ENCODE data around the gene P2RX6. TPM values are rescaled to one million over a fixed set of nuclear protein-coding genes. Genes with fewer than 3 reads are reported as not detected.

Gene P2RX6
- total RNA-seq, 2 donors from 2014 or later, result 1.0 to 5.4 TPM

GRCh38 chr22:20987375-20987774, 27.6 kb upstream of the P2RX6 start:
- Histone ChIP-seq H3K36me3 (peaks cover 29% of the 10 kb centered on the region), H3K4me1 (peaks cover 0 to 15% of the 10 kb centered on the region in 2 donors), H3K27me3 (no peaks in the 10 kb centered on the region), H3K4me3 (no peak overlapping the region), H3K9me3 (no peaks in the 10 kb centered on the region), H3K27ac (no peak overlapping the region)
- no peak for TF ChIP-seq CTCF (IDR thresholded peaks at IDR 0.05)
- no peak for DNase-seq (ENCODE audit: low spot score)

GRCh38 chr22:20988573-20989322, 26.2 kb upstream of the P2RX6 start:
- no peak for TF ChIP-seq CTCF (IDR thresholded peaks at IDR 0.05)
- Histone ChIP-seq H3K36me3 (peaks cover 35% of the 10 kb centered on the region), H3K27me3 (no peaks in the 10 kb centered on the region), H3K4me1 (peaks cover 0 to 2% of the 10 kb centered on the region in 2 donors), H3K4me3 (no peak overlapping the region), H3K9me3 (no peaks in the 10 kb centered on the region), H3K27ac (no peak overlapping the region)
- no peak for DNase-seq (ENCODE audit: low spot score)

DNA sequence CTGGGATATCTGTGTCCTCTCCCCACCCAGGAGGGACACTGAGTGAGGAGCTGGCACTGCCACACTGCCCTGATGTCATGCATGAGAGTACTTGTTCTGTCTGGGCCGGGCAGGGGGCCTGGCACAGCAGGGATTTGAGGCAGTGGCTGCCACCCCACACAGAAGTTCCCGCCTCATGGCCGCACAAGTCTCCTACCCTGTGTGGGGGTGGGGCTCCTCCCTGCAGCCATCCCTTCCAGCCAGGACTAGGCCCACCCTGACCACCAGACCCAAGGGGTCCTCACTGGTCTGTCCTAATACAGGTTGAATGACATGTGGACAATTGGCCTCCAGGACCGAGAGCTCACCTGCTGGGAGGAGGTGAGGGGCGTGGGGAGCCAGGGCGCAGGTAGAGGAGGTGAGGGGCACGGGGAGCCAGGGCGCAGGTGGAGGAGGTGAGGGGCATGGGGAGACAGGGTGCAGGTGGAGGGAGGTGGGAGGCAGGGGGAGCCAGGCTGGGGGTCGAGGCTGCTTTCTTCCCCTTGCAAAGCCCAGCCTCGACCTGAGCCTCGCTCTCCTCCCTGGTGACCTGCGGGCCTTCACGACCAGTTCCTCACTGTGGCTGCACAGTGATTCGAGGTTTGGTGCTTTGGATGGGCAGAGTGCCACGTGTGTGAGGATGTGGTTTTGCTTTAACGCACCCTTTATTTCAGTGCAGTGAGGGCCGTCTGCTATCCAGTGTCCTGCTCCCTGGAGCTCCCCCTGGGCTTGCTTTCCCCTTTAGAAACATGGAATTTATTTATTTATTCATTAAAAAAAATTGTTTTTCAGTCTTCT, 25.4 kb upstream of the P2RX6 start:
- Histone ChIP-seq H3K9me3 (no peaks in the 10 kb centered on the region), H3K4me1 (no peaks in the 10 kb centered on the region), H3K36me3 (peaks cover 36% of the 10 kb centered on the region), H3K4me3 (no peak overlapping the region), H3K27ac (no peak overlapping the region), H3K27me3 (no peaks in the 10 kb centered on the region)
- DNase-seq (ENCODE audit: low spot score), result no peak
- no peak for TF ChIP-seq CTCF (IDR thresholded peaks at IDR 0.05)

- Histone ChIP-seq H3K36me3 (peaks cover 43% of the 10 kb centered on the region), H3K9me3 (no peaks in the 10 kb centered on the region), H3K27me3 (no peaks in the 10 kb centered on the region), H3K27ac (no peak overlapping the region), H3K4me1 (no peaks in the 10 kb centered on the region), H3K4me3 (no peak overlapping the region)
- no peak for TF ChIP-seq CTCF (IDR thresholded peaks at IDR 0.05)
- DNase-seq (ENCODE audit: low spot score), result no peak
These were observed 24.5 kb upstream of the P2RX6 start for GRCh38 chr22:20990184-20991180.

GRCh38 chr22:20991252-20992055, 23.5 kb upstream of the P2RX6 start:
- Histone ChIP-seq H3K9me3 (no peaks in the 10 kb centered on the region), H3K27me3 (no peaks in the 10 kb centered on the region), H3K36me3 (peaks cover 53% of the 10 kb centered on the region), H3K4me3 (no peak overlapping the region), H3K4me1 (no peaks in the 10 kb centered on the region), H3K27ac (no peak overlapping the region)
- no peak for TF ChIP-seq CTCF (IDR thresholded peaks at IDR 0.05)
- no peak for DNase-seq (ENCODE audit: low spot score)
